Fibroblast of villous mesenchyme (primary cell): ENCODE data around the gene PLAU. TPM values are rescaled to one million over a fixed set of nuclear protein-coding genes. Genes with fewer than 3 reads are reported as not detected.
"Not testable (repeated sequence)": the region's sequence is repeated elsewhere in the genome, so short reads cannot be mapped to it uniquely, and the experiment has no call there.

Experiments used
- DNase-seq: peaks from one replicate; pipeline ENCODE4 v3.0.0-alpha.2; 2010; ENCODE audit warnings: low read depth
- H3K4me3 ChIP-seq: 2 replicates; pipeline ENCODE4 v1.5.1; 2011; ENCODE audit warnings: low read depth, mild to moderate bottlenecking, low read length
- total RNA-seq: library from RNA; depleted of rRNA; stranded (reverse); fragments of >200 nt; gene quantifications from 2 replicates; pipeline ENCODE4 v1.2.3, GENCODE V29; 2012
- TF ChIP-seq, protein P1 (sequence below): IDR thresholded peaks from 2 replicates; pipeline ENCODE4 v1.5.1; 2012; ENCODE audit warnings: low read depth, mild to moderate bottlenecking, low read length; ENCODE audit not compliant: insufficient read depth

The PLAU gene
- total RNA-seq, 1 donor: 104 TPM

GRCh38 chr10:73915206-73915851 lies 4.4 kb downstream of the PLAU start:
- TF ChIP-seq, protein P1, sequence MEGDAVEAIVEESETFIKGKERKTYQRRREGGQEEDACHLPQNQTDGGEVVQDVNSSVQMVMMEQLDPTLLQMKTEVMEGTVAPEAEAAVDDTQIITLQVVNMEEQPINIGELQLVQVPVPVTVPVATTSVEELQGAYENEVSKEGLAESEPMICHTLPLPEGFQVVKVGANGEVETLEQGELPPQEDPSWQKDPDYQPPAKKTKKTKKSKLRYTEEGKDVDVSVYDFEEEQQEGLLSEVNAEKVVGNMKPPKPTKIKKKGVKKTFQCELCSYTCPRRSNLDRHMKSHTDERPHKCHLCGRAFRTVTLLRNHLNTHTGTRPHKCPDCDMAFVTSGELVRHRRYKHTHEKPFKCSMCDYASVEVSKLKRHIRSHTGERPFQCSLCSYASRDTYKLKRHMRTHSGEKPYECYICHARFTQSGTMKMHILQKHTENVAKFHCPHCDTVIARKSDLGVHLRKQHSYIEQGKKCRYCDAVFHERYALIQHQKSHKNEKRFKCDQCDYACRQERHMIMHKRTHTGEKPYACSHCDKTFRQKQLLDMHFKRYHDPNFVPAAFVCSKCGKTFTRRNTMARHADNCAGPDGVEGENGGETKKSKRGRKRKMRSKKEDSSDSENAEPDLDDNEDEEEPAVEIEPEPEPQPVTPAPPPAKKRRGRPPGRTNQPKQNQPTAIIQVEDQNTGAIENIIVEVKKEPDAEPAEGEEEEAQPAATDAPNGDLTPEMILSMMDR: no peak
- H3K4me3 ChIP-seq: no peak overlapping the region
- no peak for DNase-seq

DNA sequence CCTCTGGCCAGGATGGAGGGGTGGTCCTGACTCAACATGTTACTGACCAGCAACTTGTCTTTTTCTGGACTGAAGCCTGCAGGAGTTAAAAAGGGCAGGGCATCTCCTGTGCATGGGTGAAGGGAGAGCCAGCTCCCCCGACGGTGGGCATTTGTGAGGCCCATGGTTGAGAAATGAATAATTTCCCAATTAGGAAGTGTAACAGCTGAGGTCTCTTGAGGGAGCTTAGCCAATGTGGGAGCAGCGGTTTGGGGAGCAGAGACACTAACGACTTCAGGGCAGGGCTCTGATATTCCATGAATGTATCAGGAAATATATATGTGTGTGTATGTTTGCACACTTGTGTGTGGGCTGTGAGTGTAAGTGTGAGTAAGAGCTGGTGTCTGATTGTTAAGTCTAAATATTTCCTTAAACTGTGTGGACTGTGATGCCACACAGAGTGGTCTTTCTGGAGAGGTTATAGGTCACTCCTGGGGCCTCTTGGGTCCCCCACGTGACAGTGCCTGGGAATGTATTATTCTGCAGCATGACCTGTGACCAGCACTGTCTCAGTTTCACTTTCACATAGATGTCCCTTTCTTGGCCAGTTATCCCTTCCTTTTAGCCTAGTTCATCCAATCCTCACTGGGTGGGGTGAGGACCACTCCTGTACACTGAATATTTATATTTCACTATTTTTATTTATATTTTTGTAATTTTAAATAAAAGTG lies 6.0 kb downstream of the PLAU start:
- H3K4me3 ChIP-seq: no peak overlapping the region
- DNase-seq: peak; percentile 62
- TF ChIP-seq, protein P1: no peak

- no peak for DNase-seq
- no peak overlapping the region for H3K4me3 ChIP-seq
- TF ChIP-seq, protein P1: no peak
Observed at GRCh38 chr10:73917566-73918305, 6.8 kb downstream of the PLAU start.

DNA sequence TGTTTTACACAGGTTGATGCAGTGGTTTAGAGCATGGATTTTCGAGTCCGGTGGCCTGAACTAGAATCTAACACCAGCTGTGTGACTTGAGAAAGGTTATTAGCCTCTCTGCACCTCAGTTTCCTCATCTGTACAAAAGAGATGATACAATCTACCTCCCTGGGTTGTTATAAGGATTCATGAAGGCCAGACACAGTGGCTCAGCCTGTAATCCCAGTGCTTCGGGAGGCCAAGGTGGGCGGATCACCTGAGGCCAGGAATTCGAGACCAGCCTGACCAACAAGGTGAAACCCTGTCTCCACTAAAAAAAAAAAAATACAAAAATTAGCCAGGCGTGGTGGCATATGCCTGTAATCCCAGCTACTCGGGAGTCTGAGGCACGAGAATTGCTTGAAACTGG lies 8.5 kb downstream of the PLAU start:
- not testable (repeated sequence) for H3K4me3 ChIP-seq, DNase-seq

DNA sequence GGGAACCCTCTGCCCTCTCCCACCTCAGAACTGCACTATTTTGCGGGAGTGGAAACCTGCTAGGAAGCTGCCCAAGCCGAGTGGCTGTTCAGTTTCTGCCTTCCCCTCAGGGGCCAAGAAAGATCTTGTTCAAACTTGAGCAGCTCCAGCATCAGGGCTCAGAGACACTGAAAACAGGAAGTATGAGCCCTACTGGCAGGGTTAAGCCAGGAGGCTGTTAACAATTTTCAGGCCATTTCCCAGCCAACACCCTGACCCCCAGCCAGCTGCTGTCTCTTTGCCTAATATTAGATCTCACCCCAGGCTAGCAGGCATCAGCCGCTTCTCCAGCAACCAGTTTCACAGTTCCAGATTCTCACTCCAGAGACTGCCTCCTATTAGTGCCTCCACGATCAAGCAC lies 9.2 kb downstream of the PLAU start:
- H3K4me3 ChIP-seq: no peak overlapping the region
- peak; percentile 76 for DNase-seq
- TF ChIP-seq, protein P1: no peak

DNA sequence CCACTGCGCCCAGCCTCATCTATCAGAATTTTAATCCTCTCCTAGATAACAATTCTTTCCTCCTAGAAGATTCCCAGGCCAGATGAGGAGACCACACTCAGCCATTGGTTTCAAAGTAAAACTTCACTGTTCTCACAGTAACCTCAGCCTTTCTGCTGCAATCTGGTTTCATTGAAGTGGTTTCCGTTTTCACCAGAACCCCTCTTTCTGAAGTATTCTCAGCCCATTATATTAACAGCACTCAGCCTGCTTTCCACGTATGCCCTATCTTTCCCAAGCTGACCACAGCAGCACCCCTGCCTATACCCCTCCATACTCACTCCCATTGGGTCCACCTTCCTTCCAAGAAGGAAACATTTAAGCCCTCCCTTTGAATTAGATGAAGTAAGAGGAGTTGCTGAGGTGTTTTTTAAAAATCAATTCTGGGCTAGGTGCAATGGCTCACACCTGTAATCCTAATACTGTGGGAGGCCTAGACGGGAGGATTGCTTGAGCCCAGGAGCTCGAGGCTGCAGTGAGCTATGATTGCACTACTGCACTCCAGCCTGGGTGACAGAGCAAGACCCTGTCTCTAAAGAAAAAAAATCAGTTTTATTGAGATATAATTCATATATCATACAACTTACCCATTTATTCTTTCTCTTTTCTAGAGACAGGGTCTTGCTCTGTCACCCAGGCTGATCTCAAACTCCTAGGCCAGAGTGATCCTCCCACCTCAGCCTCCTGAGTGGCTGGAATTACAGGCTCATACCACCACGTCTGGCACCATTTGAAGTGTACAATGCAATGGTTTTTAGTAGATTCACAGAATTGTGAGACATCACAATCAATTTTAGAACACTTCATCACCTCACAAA lies 11.3 kb downstream of the PLAU start:
- TF ChIP-seq, protein P1: no peak
- peak; percentile 39 for DNase-seq
- H3K4me3 ChIP-seq: no peak overlapping the region

GRCh38 chr10:73922864-73923133 lies 11.9 kb downstream of the PLAU start:
- H3K4me3 ChIP-seq: no peak overlapping the region
- TF ChIP-seq, protein P1: no peak
- DNase-seq: no peak
